ENCODE data around the gene FAM98B.

Gene FAM98B

GRCh38 chr15:38476120-38476519 lies 22.2 kb downstream of the FAM98B start:
- no peak for DNase-seq (ENCODE audit: low read depth)
- H3K4me3 ChIP-seq (ENCODE audit: low read length) = no peak overlapping the region
- no peak for TF ChIP-seq CTCF (conservative IDR thresholded peaks at IDR 0.05; ENCODE audit: low read depth, low read length)

GRCh38 chr15:38477637-38478036 lies 23.7 kb downstream of the FAM98B start:
- no peak overlapping the region for H3K4me3 ChIP-seq (ENCODE audit: low read length)
- no peak for TF ChIP-seq CTCF (conservative IDR thresholded peaks at IDR 0.05; ENCODE audit: low read depth, low read length)
- DNase-seq (ENCODE audit: low read depth) = no peak

GRCh38 chr15:38479266-38479665 lies 25.3 kb downstream of the FAM98B start:
- no peak for DNase-seq (ENCODE audit: low read depth)
- no peak overlapping the region for H3K4me3 ChIP-seq (ENCODE audit: low read length)
- no peak for TF ChIP-seq CTCF (conservative IDR thresholded peaks at IDR 0.05; ENCODE audit: low read depth, low read length)

GRCh38 chr15:38479756-38480155 lies 25.8 kb downstream of the FAM98B start:
- TF ChIP-seq CTCF (conservative IDR thresholded peaks at IDR 0.05; ENCODE audit: low read depth, low read length) = no peak
- no peak for DNase-seq (ENCODE audit: low read depth)
- H3K4me3 ChIP-seq (ENCODE audit: low read length) = no peak overlapping the region

GRCh38 chr15:38481113-38481512 lies 27.2 kb downstream of the FAM98B start:
- TF ChIP-seq CTCF (conservative IDR thresholded peaks at IDR 0.05; ENCODE audit: low read depth, low read length) = no peak
- no peak overlapping the region for H3K4me3 ChIP-seq (ENCODE audit: low read length)
- no peak for DNase-seq (ENCODE audit: low read depth)

GRCh38 chr15:38481761-38482160 lies 27.8 kb downstream of the FAM98B start:
- no peak for TF ChIP-seq CTCF (conservative IDR thresholded peaks at IDR 0.05; ENCODE audit: low read depth, low read length)

GRCh38 chr15:38482572-38482971 lies 28.6 kb downstream of the FAM98B start:
- H3K4me3 ChIP-seq (ENCODE audit: low read length) = no peak overlapping the region
- TF ChIP-seq CTCF (conservative IDR thresholded peaks at IDR 0.05; ENCODE audit: low read depth, low read length) = no peak
- no peak for DNase-seq (ENCODE audit: low read depth)

More at GRCh38 chr15:38481761-38482160, 27.8 kb downstream of the FAM98B start:
- no peak for DNase-seq (ENCODE audit: low read depth)
- no peak overlapping the region for H3K4me3 ChIP-seq (ENCODE audit: low read length)
